ENCODE results near the gene MACROH2A1.

The MACROH2A1 gene

DNA sequence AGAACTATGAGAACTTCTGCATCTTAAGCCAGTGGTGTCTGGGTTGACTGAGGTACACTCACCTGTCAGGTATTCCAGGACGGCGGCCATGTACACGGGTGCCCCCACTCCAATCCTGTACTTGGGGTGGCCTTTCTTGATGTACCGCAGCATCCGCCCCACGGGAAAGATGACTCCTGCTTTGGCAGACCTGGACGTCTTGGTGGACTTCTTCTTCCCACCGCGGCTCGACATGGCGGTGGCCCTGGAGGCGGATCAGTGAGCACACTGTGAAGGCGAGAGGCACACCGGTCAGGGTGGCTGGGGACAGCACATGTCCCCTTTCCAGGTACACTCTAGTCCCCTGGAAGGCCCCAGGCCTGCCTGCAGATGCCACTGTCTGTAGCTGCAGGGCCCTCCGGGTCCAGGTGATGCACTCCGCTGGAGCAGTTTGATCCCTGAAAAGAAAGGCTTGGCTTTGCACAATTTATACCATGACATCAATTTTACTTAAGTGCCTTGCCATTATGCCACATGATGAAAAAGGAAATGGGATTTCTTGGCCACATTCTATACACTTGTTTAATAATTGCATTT lies 10.1 kb downstream of the MACROH2A1 start:
- Histone ChIP-seq H3K9me3 (ENCODE audit: control insufficient read depth, insufficient read depth, low read length) (no peaks in the 10 kb centered on the region), H3F3A (ENCODE audit: control insufficient read depth, insufficient read depth) (no peaks in the 10 kb centered on the region), H3K4me2 (ENCODE audit: low read length) (no peak overlapping the region), H4K20me1 (ENCODE audit: control insufficient read depth, insufficient read depth, low read depth, low read length) (peaks cover 65% of the 10 kb centered on the region), H3K79me2 (ENCODE audit: control insufficient read depth, low read length) (peaks cover 100% of the 10 kb centered on the region), H3K27me3 (ENCODE audit: control insufficient read depth, low read length) (no peaks in the 10 kb centered on the region), H3K4me1 (ENCODE audit: control insufficient read depth, low read length) (peaks cover 15% of the 10 kb centered on the region), H3K27ac (ENCODE audit: low read depth, low read length) (no peak overlapping the region), H3K9me2 (replicated peaks; ENCODE audit: control insufficient read depth, low read length) (no peaks in the 10 kb centered on the region), H3K36me3 (ENCODE audit: control insufficient read depth, low read length) (peaks cover 99% of the 10 kb centered on the region), H3K4me3 (ENCODE audit: low read length) (no peak overlapping the region)
- no peak for TF ChIP-seq EZH2phosphoT487 (IDR thresholded peaks at IDR 0.05; ENCODE audit: borderline replicate concordance, low read length)
- TF ChIP-seq, protein P1, sequence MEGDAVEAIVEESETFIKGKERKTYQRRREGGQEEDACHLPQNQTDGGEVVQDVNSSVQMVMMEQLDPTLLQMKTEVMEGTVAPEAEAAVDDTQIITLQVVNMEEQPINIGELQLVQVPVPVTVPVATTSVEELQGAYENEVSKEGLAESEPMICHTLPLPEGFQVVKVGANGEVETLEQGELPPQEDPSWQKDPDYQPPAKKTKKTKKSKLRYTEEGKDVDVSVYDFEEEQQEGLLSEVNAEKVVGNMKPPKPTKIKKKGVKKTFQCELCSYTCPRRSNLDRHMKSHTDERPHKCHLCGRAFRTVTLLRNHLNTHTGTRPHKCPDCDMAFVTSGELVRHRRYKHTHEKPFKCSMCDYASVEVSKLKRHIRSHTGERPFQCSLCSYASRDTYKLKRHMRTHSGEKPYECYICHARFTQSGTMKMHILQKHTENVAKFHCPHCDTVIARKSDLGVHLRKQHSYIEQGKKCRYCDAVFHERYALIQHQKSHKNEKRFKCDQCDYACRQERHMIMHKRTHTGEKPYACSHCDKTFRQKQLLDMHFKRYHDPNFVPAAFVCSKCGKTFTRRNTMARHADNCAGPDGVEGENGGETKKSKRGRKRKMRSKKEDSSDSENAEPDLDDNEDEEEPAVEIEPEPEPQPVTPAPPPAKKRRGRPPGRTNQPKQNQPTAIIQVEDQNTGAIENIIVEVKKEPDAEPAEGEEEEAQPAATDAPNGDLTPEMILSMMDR (IDR thresholded peaks at IDR 0.05; ENCODE audit: low read depth, low read length, poor library complexity, severe bottlenecking) = no peak

DNA sequence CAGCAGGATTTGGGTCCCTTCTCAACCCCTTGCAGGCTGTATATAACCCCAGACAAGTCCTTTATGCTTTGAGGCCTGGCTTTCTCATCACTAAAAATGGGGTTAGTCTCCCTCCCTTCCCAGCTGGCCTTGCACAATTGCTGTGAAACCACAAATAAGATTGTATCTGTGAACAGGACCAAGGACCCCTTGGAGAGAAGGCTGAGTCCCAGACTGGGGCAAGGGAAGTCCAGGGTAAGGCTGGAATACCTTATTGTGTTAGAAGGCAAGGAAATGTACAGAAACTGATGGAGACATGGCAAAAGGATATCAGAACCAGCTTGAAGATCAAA lies 11.4 kb downstream of the MACROH2A1 start:
- H4K20me1 ChIP-seq (ENCODE audit: control insufficient read depth, insufficient read depth, low read depth, low read length) = peaks cover 59% of the 10 kb centered on the region
- H3K79me2 ChIP-seq (ENCODE audit: control insufficient read depth, low read length) = peaks cover 100% of the 10 kb centered on the region
- no peaks in the 10 kb centered on the region for H3K9me2 ChIP-seq (replicated peaks; ENCODE audit: control insufficient read depth, low read length)
- H3K4me2 ChIP-seq (ENCODE audit: low read length) = no peak overlapping the region
- H3K4me3 ChIP-seq (ENCODE audit: low read length) = no peak overlapping the region
- no peak overlapping the region for H3K27ac ChIP-seq (ENCODE audit: low read depth, low read length)
- H3K36me3 ChIP-seq (ENCODE audit: control insufficient read depth, low read length) = peaks cover 96% of the 10 kb centered on the region
- TF ChIP-seq EZH2phosphoT487 (IDR thresholded peaks at IDR 0.05; ENCODE audit: borderline replicate concordance, low read length) = no peak
- H3K4me1 ChIP-seq (ENCODE audit: control insufficient read depth, low read length) = peaks cover 3% of the 10 kb centered on the region; the same call in 1 of the 2 replicates
- H3K9me3 ChIP-seq (ENCODE audit: control insufficient read depth, insufficient read depth, low read length) = no peaks in the 10 kb centered on the region
- H3F3A ChIP-seq (ENCODE audit: control insufficient read depth, insufficient read depth) = no peaks in the 10 kb centered on the region
- H3K27me3 ChIP-seq (ENCODE audit: control insufficient read depth, low read length) = no peaks in the 10 kb centered on the region

DNA sequence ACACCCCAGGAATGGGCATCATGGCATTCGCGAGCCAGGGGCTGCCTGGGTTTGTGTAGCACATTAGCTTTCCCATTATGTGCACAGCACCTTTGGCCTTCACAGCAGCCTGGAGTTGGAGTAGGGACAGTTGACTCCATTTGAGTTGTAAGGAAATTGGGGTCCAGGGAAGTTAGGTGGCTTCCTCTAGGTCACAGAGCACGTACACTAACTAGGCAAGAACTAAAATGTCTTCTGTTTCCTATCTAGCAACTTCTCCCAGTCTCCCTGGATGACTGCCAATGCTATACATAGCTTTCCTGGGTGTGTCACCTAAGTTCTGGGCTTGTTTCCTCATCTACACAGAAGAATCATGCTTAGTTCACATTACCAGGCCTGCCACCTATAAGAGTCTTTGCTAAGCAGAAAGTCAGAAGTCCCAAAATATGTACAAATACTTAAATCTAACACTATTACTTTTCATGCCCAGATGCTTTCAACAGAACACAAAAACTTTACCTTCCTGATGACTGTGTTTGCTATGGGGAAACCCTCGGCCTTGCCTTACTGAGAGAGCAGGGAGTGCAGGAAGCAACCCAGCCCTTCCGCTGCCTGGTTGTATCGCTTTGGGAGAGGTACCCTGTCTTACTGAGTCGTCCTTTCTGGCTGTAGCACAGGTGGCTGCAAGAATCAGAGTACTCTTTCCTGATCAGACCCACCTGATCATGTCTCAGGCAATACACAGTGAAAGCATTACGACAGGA lies 12.0 kb downstream of the MACROH2A1 start:
- H4K20me1 ChIP-seq (ENCODE audit: control insufficient read depth, insufficient read depth, low read depth, low read length) = peaks cover 57% of the 10 kb centered on the region
- peaks cover 100% of the 10 kb centered on the region for H3K79me2 ChIP-seq (ENCODE audit: control insufficient read depth, low read length)
- H3K36me3 ChIP-seq (ENCODE audit: control insufficient read depth, low read length) = peaks cover 96% of the 10 kb centered on the region

More for the DNA sequence above, 12.0 kb downstream of the MACROH2A1 start:
- no peaks in the 10 kb centered on the region for H3K4me1 ChIP-seq (ENCODE audit: control insufficient read depth, low read length)
- no peaks in the 10 kb centered on the region for H3F3A ChIP-seq (ENCODE audit: control insufficient read depth, insufficient read depth)
- H3K9me3 ChIP-seq (ENCODE audit: control insufficient read depth, insufficient read depth, low read length) = no peaks in the 10 kb centered on the region
- H3K9me2 ChIP-seq (replicated peaks; ENCODE audit: control insufficient read depth, low read length) = no peaks in the 10 kb centered on the region
- H3K27ac ChIP-seq (ENCODE audit: low read depth, low read length) = no peak overlapping the region
- H3K4me2 ChIP-seq (ENCODE audit: low read length) = no peak overlapping the region
- H3K27me3 ChIP-seq (ENCODE audit: control insufficient read depth, low read length) = no peaks in the 10 kb centered on the region
- TF ChIP-seq, protein P1 (IDR thresholded peaks at IDR 0.05; ENCODE audit: low read depth, low read length, poor library complexity, severe bottlenecking) = no peak
- no peak for TF ChIP-seq EZH2phosphoT487 (IDR thresholded peaks at IDR 0.05; ENCODE audit: borderline replicate concordance, low read length)
- no peak overlapping the region for H3K4me3 ChIP-seq (ENCODE audit: low read length)
